ENCODE results near the gene JUND. TPM values are rescaled to one million over a fixed set of nuclear protein-coding genes. Genes with fewer than 3 reads are reported as not detected.
A peak's percentile ranks its signal among the peaks of the same experiment; 100 is the strongest.

JUND gene
- total and polyA plus RNA-seq, 2 of the 4 experiments (the other 2 are of a cell fraction): 14.2 to 77.2 TPM

- Histone ChIP-seq H2AK9ac (replicated peaks; ENCODE audit: low read depth, low read length, poor library complexity) (peak overlapping the region; percentile 56), H4K91ac (ENCODE audit: insufficient read depth, low read depth, low read length) (no peak overlapping the region), H3K27me3 (ENCODE audit: control insufficient read depth, insufficient read depth, low read length) (no peaks in the 10 kb centered on the region), H3K56ac (ENCODE audit: extremely low read depth, insufficient read depth, low read length) (no peak overlapping the region), H3K36me3 (ENCODE audit: control insufficient read depth, insufficient read depth, low read length) (no peaks in the 10 kb centered on the region), H2AFZ (replicated peaks; ENCODE audit: low read length, poor library complexity) (peak overlapping the region; percentile 34), H2BK15ac (ENCODE audit: low read depth, low read length) (no peak overlapping the region), H2BK120ac (ENCODE audit: low read depth, low read length) (no peak overlapping the region), H3K23ac (ENCODE audit: low read depth, low read length) (0 out of 2 replicates have a peak overlapping the region, but pooled peaks have one; percentile 7), H2AK5ac (ENCODE audit: low read depth, low read length) (no peak overlapping the region), H3K9ac (ENCODE audit: low read depth, low read length) (no peak overlapping the region), H2BK20ac (ENCODE audit: low read depth, low read length) (no peak overlapping the region), H4K8ac (ENCODE audit: low read depth in 2 of 2, low read length in 2 of 2) (no peak overlapping the region), H3K4me1 (ENCODE audit: control insufficient read depth, insufficient read depth, low read length) (peaks cover 8% of the 10 kb centered on the region), H3K18ac (ENCODE audit: low read depth, low read length) (no peak overlapping the region), H3K9me3 (ENCODE audit: control insufficient read depth, insufficient read depth, low read length) (no peaks in the 10 kb centered on the region), H3K27ac (ENCODE audit: insufficient read depth, low read length) (no peak overlapping the region), H3K14ac (replicated peaks; ENCODE audit: low read depth, low read length) (no peak overlapping the region), H3K4ac (ENCODE audit: low read depth, low read length) (0 out of 2 replicates have a peak overlapping the region, but pooled peaks have one; percentile 12), H4K5ac (ENCODE audit: low read depth, low read length) (no peak overlapping the region), H3K79me1 (ENCODE audit: low read depth in 1 of 2, low read length in 2 of 2) (peaks cover 0 to 24% of the 10 kb centered on the region in 2 experiments; a peak in 2 of 4 replicates), H3K4me2 (ENCODE audit: low read depth, low read length) (no peak overlapping the region), H4K20me1 (ENCODE audit: insufficient read depth, low read length) (peaks cover 9% of the 10 kb centered on the region), H2BK5ac (ENCODE audit: low read depth, low read length, poor library complexity, severe bottlenecking) (no peak overlapping the region), H3K4me3 (ENCODE audit: insufficient read depth, low read depth, low read length) (no peak overlapping the region), H3K9me1 (ENCODE audit: insufficient read depth, low read length) (peaks cover 4% of the 10 kb centered on the region; the same call in 1 of the 2 replicates)
- TF ChIP-seq MXI1 (IDR thresholded peaks at IDR 0.05; ENCODE audit: borderline replicate concordance, low read depth, low read length): no peak
- TF ChIP-seq MAZ (IDR thresholded peaks at IDR 0.05; ENCODE audit: borderline replicate concordance, low read depth, low read length): no peak
- no peak for TF ChIP-seq CEBPB (IDR thresholded peaks at IDR 0.05; ENCODE audit: low read depth, low read length)
- TF ChIP-seq MAFK (IDR thresholded peaks at IDR 0.05; ENCODE audit: low read depth, low read length): no peak
- no peak for TF ChIP-seq CTCF (conservative IDR thresholded peaks at IDR 0.05; ENCODE audit: low read depth, low read length)
- no peak for TF ChIP-seq USF2 (IDR thresholded peaks at IDR 0.05; ENCODE audit: low read depth, low read length)
- ATAC-seq (ENCODE audit: low read depth) (no peak), DNase-seq (no peak)
- in situ Hi-C loops (cut with MboI; ENCODE audit: low sequenced_read_pairs): no loop called here
- dilution Hi-C loops (cut with HindIII; ENCODE audit: low sequenced_read_pairs, unreplicated experiment): no loop called here
- ChIA-PET CTCF (no interaction called here), POLR2A (ENCODE audit: unreplicated experiment) (no interaction called here)
- WGBS, 2 experiments (ENCODE audit: extremely low coverage in 2 of 2, insufficient read length in 1 of 2): 57% methylated on average over 4 of the region's 12 CpGs; no CpG with 5 or more reads in 1 of the 2 experiments
- no TSS peak for BruUV-seq (replicated peaks)
- intact Hi-C loops (cut with micrococcal nuclease): no loop called here
Measured at GRCh38 chr19:18284712-18285360, 3.4 kb upstream of the JUND start.
